H1 (cell line): ENCODE data around the gene GIPC2. TPM values are rescaled to one million over a fixed set of nuclear protein-coding genes. Genes with fewer than 3 reads are reported as not detected.

Source experiments
- CTCF ChIA-PET: fragments of 300-600 bp; sonication (Branson Sonifier 250); formaldehyde crosslinking; loops from one replicate; lab custom pipeline; 2021; ENCODE audit not compliant: partially characterized antibody; lab: Charles Lee
- POLR2A ChIA-PET: fragments of 300-600 bp; sonication (Branson Sonifier 250); formaldehyde crosslinking; loops from one replicate; lab custom pipeline; 2021; ENCODE audit warnings: inconsistent platforms; ENCODE audit not compliant: partially characterized antibody; lab: Charles Lee
- DNase-seq, 2 experiments: peaks; one replicate each; pipeline versions ENCODE4 v3.0.0 to v3.0.0-alpha.2; 2010 to 2022; ENCODE audit warnings: low spot score in 2 of 2, low read depth in 1 of 2, mixed read lengths in 1 of 2
- FAIRE-seq: peaks from 2 replicates; lab custom pipeline; 2011; peaks lifted over from hg19 to GRCh38; lab: Jason Lieb, UNC
- H2AFZ ChIP-seq: 2 replicates; pipeline ENCODE4 v1.8.1; 2012; ENCODE audit warnings: low read length, inconsistent platforms
- H2AK5ac ChIP-seq: 2 replicates; pipeline ENCODE4 v1.6.1; 2013; ENCODE audit warnings: low read depth, low read length
- H2BK120ac ChIP-seq: replicated peaks from 2 replicates; pipeline ENCODE3; 2013; ENCODE audit warnings: low read depth, low read length, inconsistent platforms
- H2BK12ac ChIP-seq: 2 replicates; pipeline ENCODE4 v1.6.1; 2013; ENCODE audit warnings: low read depth, low read length
- H2BK15ac ChIP-seq: 2 replicates; pipeline ENCODE4 v1.6.1; 2013; ENCODE audit warnings: low read length
- H2BK20ac ChIP-seq: 2 replicates; pipeline ENCODE4 v1.6.1; 2013; ENCODE audit warnings: low read length
- H2BK5ac ChIP-seq: 2 replicates; pipeline ENCODE4 v1.6.1; 2013; ENCODE audit warnings: low read depth, low read length
- H3K14ac ChIP-seq: 2 replicates; pipeline ENCODE4 v1.6.1; 2013; ENCODE audit warnings: inconsistent platforms; ENCODE audit not compliant: insufficient read length
- H3K18ac ChIP-seq: 2 replicates; pipeline ENCODE4 v1.6.1; 2013; ENCODE audit warnings: low read length; ENCODE audit errors: extremely low read depth
- H3K23ac ChIP-seq: 2 replicates; pipeline ENCODE4 v1.6.1; 2013; ENCODE audit warnings: inconsistent platforms; ENCODE audit not compliant: insufficient read length
- H3K23me2 ChIP-seq: 2 replicates; pipeline ENCODE4 v1.6.1; 2013; ENCODE audit warnings: low read depth, low read length
- H3K27ac ChIP-seq: 2 replicates; pipeline ENCODE4 v1.6.1; 2011; ENCODE audit warnings: low read depth, low read length, inconsistent platforms
- H3K27me3 ChIP-seq, 4 experiments: replicated peaks in 1 of 4; 1 replicate in 1 of 4; 2 replicates in 3 of 4; pipeline versions ENCODE4 v1.6.1 to v1.8.1; 2011 to 2013; ENCODE audit warnings: low read length in 3 of 4, mild to moderate bottlenecking in 3 of 4, inconsistent platforms in 2 of 4, mixed read lengths in 2 of 4, moderate library complexity in 1 of 4; ENCODE audit not compliant: control insufficient read depth in 3 of 4, insufficient read depth in 3 of 4; ENCODE audit errors: extremely low read depth in 1 of 4
- H3K36me3 ChIP-seq, 4 experiments: 2 replicates each; pipeline versions ENCODE4 v1.6.1 to v1.8.1; 2011 to 2013; ENCODE audit warnings: mild to moderate bottlenecking in 4 of 4, low read length in 3 of 4, moderate library complexity in 2 of 4, control low read depth in 1 of 4, inconsistent platforms in 1 of 4; ENCODE audit not compliant: insufficient read depth in 4 of 4, control insufficient read depth in 2 of 4
- H3K4ac ChIP-seq: replicated peaks from 2 replicates; pipeline ENCODE3; 2013; ENCODE audit warnings: low read length, low read depth, mixed read lengths, inconsistent platforms; ENCODE audit not compliant: insufficient read length
- H3K4me1 ChIP-seq, 4 experiments: replicated peaks in 1 of 4; 1 replicate in 1 of 4; 2 replicates in 3 of 4; pipeline versions ENCODE4 v1.6.1 to v1.8.1; 2011 to 2013; ENCODE audit warnings: low read length in 3 of 4, inconsistent platforms in 2 of 4, mixed read lengths in 1 of 4; ENCODE audit not compliant: insufficient read depth in 4 of 4, control insufficient read depth in 3 of 4
- H3K4me2 ChIP-seq, 2 experiments: 2 replicates each; pipeline versions ENCODE4 v1.6.1 to v1.8.1; 2011 to 2013; ENCODE audit warnings: low read depth in 2 of 2, low read length in 2 of 2, control low read depth in 1 of 2, inconsistent platforms in 1 of 2, mild to moderate bottlenecking in 1 of 2; ENCODE audit not compliant: insufficient read depth in 1 of 2
- H3K4me3 ChIP-seq, 4 experiments: fragments of 200-600, 300-600 bp in 1 of 4; sonication (generic), shearing (Covaris generic), sonication (Bioruptor Twin) in 1 of 4; 2 replicates each; pipeline versions ENCODE4 v1.5.1 to v1.8.1; 2011 to 2016; ENCODE audit warnings: low read length in 4 of 4, low read depth in 3 of 4, control low read depth in 2 of 4, inconsistent platforms in 2 of 4, mild to moderate bottlenecking in 2 of 4, mixed read lengths in 1 of 4, moderate library complexity in 1 of 4; ENCODE audit not compliant: insufficient read depth in 2 of 4; ENCODE audit errors: extremely low read depth in 1 of 4
- H3K56ac ChIP-seq: replicated peaks from 2 replicates; pipeline ENCODE3; 2013; ENCODE audit warnings: low read depth, mild to moderate bottlenecking, mixed read lengths, low read length, inconsistent platforms; ENCODE audit not compliant: insufficient read length
- H3K79me1 ChIP-seq: 2 replicates; pipeline ENCODE4 v1.6.1; 2013; ENCODE audit warnings: low read depth, low read length, control low read depth
- H3K79me2 ChIP-seq, 2 experiments: 2 replicates each; pipeline versions ENCODE4 v1.6.1 to v1.8.1; 2012 to 2013; ENCODE audit warnings: low read length in 2 of 2, mild to moderate bottlenecking in 2 of 2, inconsistent platforms in 1 of 2; ENCODE audit not compliant: insufficient read depth in 2 of 2, control insufficient read depth in 1 of 2
- H3K9ac ChIP-seq, 4 experiments: replicated peaks in 1 of 4; 1 replicate in 1 of 4; 2 replicates in 3 of 4; pipeline versions ENCODE4 v1.6.1 to v1.8.1; 2011 to 2013; ENCODE audit warnings: low read depth in 3 of 4, low read length in 3 of 4, control low read depth in 2 of 4, mild to moderate bottlenecking in 2 of 4, moderate library complexity in 2 of 4, inconsistent platforms in 1 of 4; ENCODE audit errors: extremely low read depth in 1 of 4
- H3K9me3 ChIP-seq, 2 experiments: 2 replicates each; pipeline versions ENCODE4 v1.6.1 to v1.8.1; 2012 to 2013; ENCODE audit warnings: mild to moderate bottlenecking in 2 of 2, moderate library complexity in 2 of 2, control low read depth in 1 of 2, inconsistent platforms in 1 of 2, low read depth in 1 of 2, low read length in 1 of 2, mixed read lengths in 1 of 2; ENCODE audit not compliant: insufficient read depth in 2 of 2
- H4K20me1 ChIP-seq, 2 experiments: replicated peaks in 1 of 2; 2 replicates each; pipeline versions ENCODE3 to v1.8.1; 2011 to 2013; ENCODE audit warnings: inconsistent platforms in 2 of 2, low read length in 2 of 2, mild to moderate bottlenecking in 1 of 2; ENCODE audit not compliant: insufficient read depth in 2 of 2, control insufficient read depth in 1 of 2
- H4K5ac ChIP-seq: 2 replicates; pipeline ENCODE4 v1.6.1; 2013; ENCODE audit warnings: low read length, low read depth, mixed read lengths, inconsistent platforms; ENCODE audit not compliant: insufficient read length
- H4K8ac ChIP-seq: 2 replicates; pipeline ENCODE4 v1.8.0; 2013; ENCODE audit warnings: mild to moderate bottlenecking, moderate library complexity, low read length, inconsistent platforms; ENCODE audit not compliant: insufficient read depth; ENCODE audit errors: extremely low read depth
- H4K91ac ChIP-seq: replicated peaks from 2 replicates; pipeline ENCODE3; 2013; ENCODE audit warnings: low read length, mixed read lengths, inconsistent platforms; ENCODE audit not compliant: insufficient read length
- BRCA1 ChIP-seq: IDR thresholded peaks from 2 replicates; pipeline ENCODE4 v1.6.1; 2012; ENCODE audit warnings: low read depth, low read length, improper control_type of control experiment
- CBX8 ChIP-seq: fragments of 300-800, 300-1000 bp; sonication (generic); IDR thresholded peaks from 2 replicates; pipeline ENCODE4 v1.7.1; 2016; ENCODE audit warnings: low read depth, low read length, borderline replicate concordance
- EZH2 ChIP-seq: fragments of 200-600 bp; sonication (generic); IDR thresholded peaks from 2 replicates; pipeline ENCODE4 v1.7.1; 2012; ENCODE audit warnings: low read depth, mild to moderate bottlenecking, moderate library complexity, low read length, inconsistent platforms; ENCODE audit not compliant: severe bottlenecking
- NRF1 ChIP-seq: IDR thresholded peaks from 2 replicates; pipeline ENCODE4 v1.6.1; 2011; ENCODE audit warnings: mild to moderate bottlenecking, low read depth, low read length, improper control_type of control experiment
- PHF8 ChIP-seq: fragments of 200-600 bp; sonication (generic); conservative IDR thresholded peaks from 2 replicates; pipeline ENCODE4 v1.7.1; 2012; ENCODE audit warnings: low read depth, mild to moderate bottlenecking, inconsistent platforms, low read length, moderate library complexity
- RFX5 ChIP-seq: IDR thresholded peaks from 2 replicates; pipeline ENCODE4 v1.6.1; 2011; ENCODE audit warnings: low read depth, low read length, improper control_type of control experiment, borderline replicate concordance
- SUZ12 ChIP-seq: fragments of 200-600 bp; sonication (generic); IDR thresholded peaks from 2 replicates; pipeline ENCODE4 v1.6.1; 2012; ENCODE audit warnings: mild to moderate bottlenecking, inconsistent platforms, low read length, moderate library complexity, mixed read lengths
- WGBS, 2 experiments: shearing (Covaris generic) in 1 of 2; methylation state at CpG; one replicate each; pipeline versions ENCODE4 v1.1.6 to v1.1.7; 2013 to 2015; ENCODE audit warnings: low lambda C conversion rate in 2 of 2, mixed read lengths in 2 of 2, inconsistent platforms in 1 of 2, low coverage in 1 of 2, missing lambda C conversion rate in 1 of 2; ENCODE audit not compliant: insufficient replicate concordance in 2 of 2, insufficient coverage in 1 of 2, insufficient read length in 1 of 2; ENCODE audit errors: extremely low coverage in 1 of 2, missing lambda C conversion rate in 1 of 2; 5-methylcytosine and 5-hydroxymethylcytosine counted together
- polyA plus RNA-seq, 7 experiments: library from polyadenylated mRNA; depleted of rRNA in 3 of 7; stranded (reverse) in 5 of 7; unstranded in 2 of 7; fragments of >200 nt in 5 of 7; fragments of 200-250 nt in 2 of 7; gene quantifications; 1 replicate in 5 of 7; 2 replicates in 1 of 7; 4 replicates in 1 of 7; pipeline versions ENCODE4 v1.2.1 to v1.2.3, GENCODE V29; 2011 to 2013; ENCODE audit warnings: missing spikeins in 2 of 7, mixed read lengths in 2 of 7
- total RNA-seq: library from RNA; stranded (reverse); fragmentation: NEBNext Ultra II Directional; extraction: Animal tissue kit (Norgen Biotek cat#: 25700); gene quantifications from 2 replicates; pipeline ENCODE4 v1.2.1, GENCODE V29; 2021

GIPC2 gene
- total and polyA plus RNA-seq, 2 of the 8 experiments (the other 6 are each of a cell fraction or from before 2014, with no cell fraction given) = 0.29 to 0.69 TPM

- FAIRE-seq (no peak), DNase-seq (no peak)
- H3K9ac ChIP-seq = no peak overlapping the region
- no peak overlapping the region for H3K4me3 ChIP-seq
- H2BK5ac ChIP-seq = no peak overlapping the region
- POLR2A ChIA-PET = interaction anchor here (0.9 kb wide), 1 partner anchor 207 kb away, joined by 3 read pairs; no protein-coding TSS in a partner anchor
- no peak overlapping the region for H2AFZ ChIP-seq
- H3K9me3 ChIP-seq = no peaks in the 10 kb centered on the region
- H3K79me2 ChIP-seq = no peaks in the 10 kb centered on the region
- H3K23me2 ChIP-seq = no peaks in the 10 kb centered on the region; the same call in 1 of the 2 replicates
- no peaks in the 10 kb centered on the region for H3K79me1 ChIP-seq
- no peaks in the 10 kb centered on the region for H3K36me3 ChIP-seq
- H3K4me1 ChIP-seq = no peaks in the 10 kb centered on the region
- CTCF ChIA-PET = interaction anchor here (0.9 to 1.5 kb wide), 3 partner anchors 11 to 44 kb away, joined by 3 to 8 read pairs (median 3); no protein-coding TSS in a partner anchor
- no peaks in the 10 kb centered on the region for H3K27me3 ChIP-seq
- no peak overlapping the region for H2BK120ac ChIP-seq
- no peak overlapping the region for H3K4ac ChIP-seq
- no peak overlapping the region for H2BK20ac ChIP-seq
- H2AK5ac ChIP-seq = no peak overlapping the region
- H3K4me2 ChIP-seq = no peak overlapping the region
- no peak overlapping the region for H4K8ac ChIP-seq
- H4K20me1 ChIP-seq = no peaks in the 10 kb centered on the region
- no peak overlapping the region for H3K56ac ChIP-seq
- 93% methylated on average over 3 of the region's 3 CpGs; no CpG with 5 or more reads in 1 of the 2 experiments for WGBS, 2 experiments
- no peak overlapping the region for H3K27ac ChIP-seq
- H3K23ac ChIP-seq = no peak overlapping the region
- no peak overlapping the region for H3K14ac ChIP-seq
- no peak overlapping the region for H2BK12ac ChIP-seq
- H3K18ac ChIP-seq = no peak overlapping the region
- H2BK15ac ChIP-seq = no peak overlapping the region
- no peak overlapping the region for H4K5ac ChIP-seq
- H4K91ac ChIP-seq = no peak overlapping the region
- TF ChIP-seq SUZ12 (no peak), BRCA1 (no peak), NRF1 (no peak), EZH2 (no peak), CBX8 (no peak), RFX5 (no peak), PHF8 (no peak)
These were observed 56.3 kb downstream of the GIPC2 start for GRCh38 chr1:78102082-78102481.
